HCT116 (cell line): ENCODE measurements around the gene METTL25B. TPM values are rescaled to one million over a fixed set of nuclear protein-coding genes. Genes with fewer than 3 reads are reported as not detected.

ENCODE experiments used
- ATAC-seq: fragments of 200-7000 bp; cut with Tn5 transposase; 2 replicates; pipeline ENCODE4 v1.9.1; 2020; ENCODE audit warnings: mild to moderate bottlenecking, moderate library complexity
- BruUV-seq: library from RNA; stranded (reverse); fragments of 400-500 nt; replicated peaks from 2 replicates; lab custom pipeline; 2021; lab: Mats Ljungman, UMichigan
- CTCF ChIA-PET: fragments of 300-600 bp; sonication (Branson Sonifier 250); formaldehyde crosslinking; loops from one replicate; lab custom pipeline; 2021; ENCODE audit warnings: antibody characterized with exemption; lab: Charles Lee
- POLR2A ChIA-PET: fragments of 300-600, 350-600 bp; sonication (Branson Sonifier 250); formaldehyde crosslinking; loops from one replicate; lab custom pipeline; 2021; ENCODE audit warnings: antibody characterized with exemption; lab: Charles Lee
- RAD21 ChIA-PET, 2 experiments: fragments of 300-600 bp; sonication (Branson Sonifier 250); formaldehyde crosslinking; loops; one replicate each; lab custom pipeline; 2023; ENCODE audit warnings: low total read pairs in 2 of 2; ENCODE audit not compliant: uncharacterized antibody in 2 of 2, unreplicated experiment in 2 of 2, low non-redundant PET in 1 of 2; lab: Charles Lee
- DNase-seq: peaks from one replicate; pipeline ENCODE4 v3.0.0-alpha.2; 2010; ENCODE audit warnings: low read depth, low spot score
- H2AFZ ChIP-seq: fragments of 200-600 bp; shearing (Covaris generic), sonication (generic); 2 replicates; pipeline ENCODE4 v1.6.1; 2017; ENCODE audit warnings: low read depth, mixed run types, mixed read lengths, antibody characterized with exemption, low read length; ENCODE audit not compliant: poor library complexity, severe bottlenecking
- H3K27ac ChIP-seq: 2 replicates; pipeline ENCODE4 v1.5.1; 2012; ENCODE audit warnings: low read depth, low read length
- H3K27me3 ChIP-seq: fragments of 200-600 bp; sonication (generic); 2 replicates; pipeline ENCODE4 v1.6.1; 2016; ENCODE audit warnings: mixed run types, low read length, mixed read lengths; ENCODE audit not compliant: insufficient read depth
- H3K36me3 ChIP-seq, 2 experiments: fragments of 200-500 bp in 1 of 2; fragments of 200-600 bp in 1 of 2; sonication (Bioruptor generic) in 1 of 2; sonication (generic) in 1 of 2; 2 replicates each; pipeline versions ENCODE4 v1.5.1 to v1.6.1; 2014 to 2016; ENCODE audit warnings: low read length in 2 of 2, inconsistent platforms in 1 of 2, mixed read lengths in 1 of 2, mixed run types in 1 of 2; ENCODE audit not compliant: insufficient read depth in 2 of 2, control insufficient read depth in 1 of 2
- H3K4me1 ChIP-seq, 2 experiments: fragments of 200-600 bp in 1 of 2; sonication (generic) in 1 of 2; 2 replicates each; pipeline versions ENCODE4 v1.5.1 to v1.6.1; 2012 to 2017; ENCODE audit warnings: low read length in 2 of 2, inconsistent platforms in 1 of 2, mild to moderate bottlenecking in 1 of 2, mixed read lengths in 1 of 2, mixed run types in 1 of 2, moderate library complexity in 1 of 2; ENCODE audit not compliant: insufficient read depth in 2 of 2, control insufficient read depth in 1 of 2
- H3K4me2 ChIP-seq: fragments of 200-600 bp; sonication (generic); 2 replicates; pipeline ENCODE4 v1.6.1; 2017; ENCODE audit warnings: mixed run types, low read length, mixed read lengths
- H3K4me3 ChIP-seq, 2 experiments: fragments of 200-600 bp in 1 of 2; sonication (generic) in 1 of 2; replicated peaks in 1 of 2; 2 replicates each; pipeline ENCODE4 v1.5.1; 2011 to 2016; ENCODE audit warnings: low read length in 2 of 2, control low read depth in 1 of 2, low read depth in 1 of 2, mild to moderate bottlenecking in 1 of 2, mixed read lengths in 1 of 2, mixed run types in 1 of 2
- H3K79me2 ChIP-seq: fragments of 200-600 bp; sonication (generic); 2 replicates; pipeline ENCODE4 v1.6.1; 2017; ENCODE audit warnings: mild to moderate bottlenecking, mixed run types, low read length, moderate library complexity, mixed read lengths; ENCODE audit not compliant: insufficient read depth
- H3K9ac ChIP-seq: fragments of 200-600 bp; sonication (generic); 2 replicates; pipeline ENCODE4 v1.6.1; 2016; ENCODE audit warnings: low read length, mixed read lengths
- H3K9me2 ChIP-seq: fragments of 200-600 bp; sonication (generic), shearing (Covaris generic); 2 replicates; pipeline ENCODE4 v1.6.1; 2017; ENCODE audit warnings: mixed run types, mild to moderate bottlenecking, moderate library complexity; ENCODE audit not compliant: insufficient read depth
- H3K9me3 ChIP-seq, 2 experiments: fragments of 200-500 bp in 1 of 2; fragments of 200-600 bp in 1 of 2; sonication (Bioruptor generic) in 1 of 2; sonication (generic) in 1 of 2; 2 replicates each; pipeline ENCODE4 v1.6.1; 2014 to 2017; ENCODE audit warnings: low read length in 2 of 2, mixed read lengths in 2 of 2, inconsistent platforms in 1 of 2, low read depth in 1 of 2, mild to moderate bottlenecking in 1 of 2, mixed run types in 1 of 2, moderate library complexity in 1 of 2; ENCODE audit not compliant: control insufficient read depth in 1 of 2, insufficient read depth in 1 of 2
- H4K20me1 ChIP-seq: fragments of 200-600 bp; sonication (generic), shearing (Covaris generic); 2 replicates; pipeline ENCODE4 v1.6.1; 2017; ENCODE audit warnings: mixed run types, mild to moderate bottlenecking, moderate library complexity; ENCODE audit not compliant: insufficient read depth
- CEBPB ChIP-seq: IDR thresholded peaks from 2 replicates; pipeline ENCODE4 v1.6.1; 2012; ENCODE audit warnings: low read depth
- CTCF ChIP-seq, 3 experiments: fragments of 200-600 bp in 1 of 3; sonication (generic) in 1 of 3; IDR thresholded peaks in 2 of 3; conservative IDR thresholded peaks in 1 of 3; 2 replicates each; pipeline ENCODE4 v1.5.1; 2012 to 2017; ENCODE audit warnings: low read depth in 2 of 3, low read length in 2 of 3, antibody characterized with exemption in 1 of 3, borderline replicate concordance in 1 of 3, control low read depth in 1 of 3, mild to moderate bottlenecking in 1 of 3, mixed read lengths in 1 of 3, mixed run types in 1 of 3, moderate library complexity in 1 of 3; ENCODE audit not compliant: insufficient read depth in 1 of 3
- EZH2 ChIP-seq: fragments of 200-600 bp; sonication (generic); IDR thresholded peaks from 2 replicates; pipeline ENCODE4 v1.6.1; 2017; ENCODE audit warnings: antibody characterized with exemption, mixed run types
- EZH2phosphoT487 ChIP-seq: fragments of 200-600 bp; IDR thresholded peaks from 2 replicates; pipeline ENCODE4 v1.6.1; 2018; ENCODE audit warnings: antibody characterized with exemption, borderline replicate concordance
- JUND ChIP-seq: IDR thresholded peaks from 2 replicates; pipeline ENCODE4 v1.6.1; 2012
- MAX ChIP-seq: IDR thresholded peaks from 2 replicates; pipeline ENCODE4 v1.6.1; 2012
- POLR2A ChIP-seq: IDR thresholded peaks from 2 replicates; pipeline ENCODE4 v1.7.0; 2011; ENCODE audit warnings: borderline replicate concordance; ENCODE audit not compliant: insufficient read depth, insufficient read length; ENCODE audit errors: extremely low read depth
- POLR2AphosphoS5 ChIP-seq: IDR thresholded peaks from 2 replicates; pipeline ENCODE4 v1.6.1; 2011; ENCODE audit warnings: mild to moderate bottlenecking, low read depth, low read length, moderate library complexity
- RAD21 ChIP-seq: IDR thresholded peaks from 2 replicates; pipeline ENCODE4 v1.6.1; 2012; ENCODE audit warnings: low read depth, mild to moderate bottlenecking
- SIN3A ChIP-seq: IDR thresholded peaks from 2 replicates; pipeline ENCODE4 v1.6.1; 2012; ENCODE audit warnings: low read depth
- SRF ChIP-seq: IDR thresholded peaks from 2 replicates; pipeline ENCODE4 v1.6.1; 2012; ENCODE audit warnings: low read depth
- TCF7L2 ChIP-seq: IDR thresholded peaks from 2 replicates; pipeline ENCODE4 v1.7.0; 2011; ENCODE audit warnings: borderline replicate concordance, inconsistent platforms; ENCODE audit not compliant: insufficient read depth, insufficient read length; ENCODE audit errors: extremely low read depth
- YY1 ChIP-seq: IDR thresholded peaks from 2 replicates; pipeline ENCODE4 v1.6.1; 2011; ENCODE audit warnings: low read length, low read depth, moderate library complexity, mild to moderate bottlenecking; ENCODE audit not compliant: insufficient replicate concordance; ENCODE audit errors: extremely low read depth
- ZFX ChIP-seq: fragments of 450-650 bp; IDR thresholded peaks from 2 replicates; pipeline ENCODE4 v1.6.1; 2017
- ZNF274 ChIP-seq: fragments of 200-500 bp; sonication (Bioruptor generic); IDR thresholded peaks from 2 replicates; pipeline ENCODE4 v1.6.1; 2014; ENCODE audit warnings: mild to moderate bottlenecking, low read depth, low read length, inconsistent platforms
- intact Hi-C: fragments of 100-400 bp; cut with micrococcal nuclease; formaldehyde crosslinking; loops from 2 replicates; pipeline ENCODE4 v1.10.0; 2022
- total RNA-seq: library from RNA; stranded (reverse); gene quantifications from one replicate; pipeline ENCODE4 v1.2.1, GENCODE V29; 2021; ENCODE audit not compliant: unreplicated experiment
- TF ChIP-seq, protein P1 (sequence below): IDR thresholded peaks from 2 replicates; pipeline ENCODE4 v1.6.1; 2012; ENCODE audit warnings: low read depth

METTL25B gene
- total RNA-seq, 1 experiment from 2014 or later = 36.5 TPM

DNA sequence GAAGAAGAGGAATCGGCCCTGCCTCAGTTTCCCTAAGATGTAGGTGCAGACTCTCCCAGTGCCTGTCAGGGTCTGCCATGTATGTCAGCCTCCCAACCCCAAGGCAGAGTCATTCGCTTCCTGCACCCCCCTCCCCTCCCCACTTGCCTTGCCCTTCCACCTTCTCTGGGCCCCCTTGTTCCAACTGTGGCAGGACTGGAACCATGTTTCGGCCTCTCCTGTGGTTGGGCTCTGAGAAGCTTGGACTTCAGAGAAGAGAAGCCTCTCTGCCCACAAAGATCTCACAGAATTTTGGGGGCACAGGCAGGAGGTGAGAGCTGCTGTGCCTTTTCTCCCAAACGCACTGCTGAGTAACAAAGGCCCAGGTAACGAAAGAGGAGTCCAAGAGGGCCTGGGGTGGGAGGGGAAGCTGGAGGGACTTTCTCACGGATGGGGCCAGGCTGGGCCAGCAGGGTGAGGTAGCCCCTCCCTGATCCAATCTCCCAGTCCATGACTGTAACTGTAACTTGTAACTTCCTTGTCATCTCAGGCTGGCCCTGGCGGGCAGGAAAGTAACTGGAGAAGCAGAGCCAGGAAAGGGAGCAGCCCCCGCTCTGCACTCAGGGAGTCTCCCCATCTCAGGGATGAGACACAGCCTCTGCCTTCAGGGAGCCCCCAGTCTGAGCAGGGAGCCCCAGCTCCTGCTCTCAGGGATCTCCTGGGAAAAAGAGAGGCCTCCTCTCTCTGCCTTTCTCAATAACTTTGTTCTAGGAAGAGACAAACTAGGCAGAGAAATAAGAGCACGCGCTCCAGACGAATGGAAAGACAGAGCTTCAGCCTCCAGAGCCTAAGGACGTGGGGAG, 34.2 kb upstream of the METTL25B start (continued):
- TF ChIP-seq POLR2A (no peak), EZH2phosphoT487 (no peak), YY1 (no peak), POLR2AphosphoS5 (no peak), RAD21 (no peak), CEBPB (no peak)

DNA sequence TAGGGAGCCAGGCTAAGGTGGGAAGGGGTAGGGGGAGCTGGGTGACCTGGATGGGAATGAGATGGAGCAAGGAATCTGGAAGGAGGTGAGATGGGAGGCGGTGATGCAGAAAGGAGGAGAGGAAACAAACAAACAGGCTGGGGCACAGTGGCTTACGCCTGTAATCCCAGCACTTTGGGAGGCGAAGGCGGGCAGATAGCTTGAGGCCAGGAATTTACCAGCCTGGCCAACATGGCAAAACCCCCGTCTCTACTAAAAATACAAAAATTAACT, 33.6 kb upstream of the METTL25B start:
- Histone ChIP-seq H3K36me3 (peaks cover 8 to 12% of the 10 kb centered on the region in 2 experiments; a peak in 3 of 4 replicates), H3K4me3 (no peak overlapping the region), H3K4me1 (peaks cover 48 to 52% of the 10 kb centered on the region in 2 experiments), H3K27me3 (no peaks in the 10 kb centered on the region)
- RAD21 ChIA-PET = no interaction called here
- BruUV-seq = no TSS peak
- intact Hi-C loops = no loop called here
- TF ChIP-seq POLR2AphosphoS5 = no peak
- TF ChIP-seq CEBPB = no peak
- no peak for TF ChIP-seq SIN3A
- TF ChIP-seq SRF = no peak
- TF ChIP-seq MAX = no peak
- no peak for TF ChIP-seq JUND
- TF ChIP-seq EZH2 = no peak
- no peak for TF ChIP-seq CTCF (IDR thresholded peaks at IDR 0.05 in 2 of 3, conservative IDR thresholded peaks at IDR 0.05 in 1 of 3; ENCODE audit: borderline replicate concordance in 1 of 3, insufficient read depth in 1 of 3, low read depth in 2 of 3, low read length in 2 of 3)
- TF ChIP-seq ZFX = no peak
- TF ChIP-seq, protein P1, sequence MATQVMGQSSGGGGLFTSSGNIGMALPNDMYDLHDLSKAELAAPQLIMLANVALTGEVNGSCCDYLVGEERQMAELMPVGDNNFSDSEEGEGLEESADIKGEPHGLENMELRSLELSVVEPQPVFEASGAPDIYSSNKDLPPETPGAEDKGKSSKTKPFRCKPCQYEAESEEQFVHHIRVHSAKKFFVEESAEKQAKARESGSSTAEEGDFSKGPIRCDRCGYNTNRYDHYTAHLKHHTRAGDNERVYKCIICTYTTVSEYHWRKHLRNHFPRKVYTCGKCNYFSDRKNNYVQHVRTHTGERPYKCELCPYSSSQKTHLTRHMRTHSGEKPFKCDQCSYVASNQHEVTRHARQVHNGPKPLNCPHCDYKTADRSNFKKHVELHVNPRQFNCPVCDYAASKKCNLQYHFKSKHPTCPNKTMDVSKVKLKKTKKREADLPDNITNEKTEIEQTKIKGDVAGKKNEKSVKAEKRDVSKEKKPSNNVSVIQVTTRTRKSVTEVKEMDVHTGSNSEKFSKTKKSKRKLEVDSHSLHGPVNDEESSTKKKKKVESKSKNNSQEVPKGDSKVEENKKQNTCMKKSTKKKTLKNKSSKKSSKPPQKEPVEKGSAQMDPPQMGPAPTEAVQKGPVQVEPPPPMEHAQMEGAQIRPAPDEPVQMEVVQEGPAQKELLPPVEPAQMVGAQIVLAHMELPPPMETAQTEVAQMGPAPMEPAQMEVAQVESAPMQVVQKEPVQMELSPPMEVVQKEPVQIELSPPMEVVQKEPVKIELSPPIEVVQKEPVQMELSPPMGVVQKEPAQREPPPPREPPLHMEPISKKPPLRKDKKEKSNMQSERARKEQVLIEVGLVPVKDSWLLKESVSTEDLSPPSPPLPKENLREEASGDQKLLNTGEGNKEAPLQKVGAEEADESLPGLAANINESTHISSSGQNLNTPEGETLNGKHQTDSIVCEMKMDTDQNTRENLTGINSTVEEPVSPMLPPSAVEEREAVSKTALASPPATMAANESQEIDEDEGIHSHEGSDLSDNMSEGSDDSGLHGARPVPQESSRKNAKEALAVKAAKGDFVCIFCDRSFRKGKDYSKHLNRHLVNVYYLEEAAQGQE = no peak
- TF ChIP-seq TCF7L2 = no peak
- no peak for TF ChIP-seq ZNF274
- TF ChIP-seq, all 23 proteins: peak for 0
- ATAC-seq (no peak), DNase-seq (no peak)
- Histone ChIP-seq H2AFZ (no peak overlapping the region), H3K27ac (peak overlapping the region; percentile 72; the same call in 1 of the 2 replicates), H3K9me2 (no peaks in the 10 kb centered on the region), H3K9me3 (no peaks in the 10 kb centered on the region), H3K4me2 (peak overlapping the region; percentile 84; the same call in 1 of the 2 replicates), H4K20me1 (no peaks in the 10 kb centered on the region), H3K9ac (peak overlapping the region; percentile 40), H3K79me2 (no peaks in the 10 kb centered on the region)
- POLR2A ChIA-PET = interaction anchor here (0.7 to 4.1 kb wide), 2 partner anchors 10 to 32 kb away, joined by 3 to 36 read pairs; partner anchors contain the start of gene CRABP2
- CTCF ChIA-PET = interaction anchor here (1.0 to 10.0 kb wide), 3 partner anchors 13 to 232 kb away, joined by 3 to 310 read pairs (median 9); partner anchors contain the start of gene CRABP2
